Bronchial epithelial cell (primary cell): ENCODE measurements around the gene SPPL2B. TPM values are rescaled to one million over a fixed set of nuclear protein-coding genes. Genes with fewer than 3 reads are reported as not detected.
A peak's percentile ranks its signal among the peaks of the same experiment; 100 is the strongest.

Experiments
- DNase-seq: peaks from one replicate; pipeline ENCODE4 v3.0.0-alpha.2; 2010; ENCODE audit warnings: low read depth
- FAIRE-seq: peaks from 2 replicates; lab custom pipeline; 2011; peaks lifted over from hg19 to GRCh38; lab: Jason Lieb, UNC
- H3K27me3 ChIP-seq: 2 replicates; pipeline ENCODE4 v1.5.1; 2011; ENCODE audit warnings: low read length; ENCODE audit not compliant: control insufficient read depth, insufficient read depth
- H3K36me3 ChIP-seq: 2 replicates; pipeline ENCODE4 v1.5.1; 2011; ENCODE audit warnings: low read length; ENCODE audit not compliant: control insufficient read depth, insufficient read depth
- H3K4me3 ChIP-seq: 2 replicates; pipeline ENCODE4 v1.5.1; 2011; ENCODE audit warnings: mild to moderate bottlenecking, low read depth, low read length, control low read depth
- CTCF ChIP-seq: IDR thresholded peaks from 2 replicates; pipeline ENCODE4 v1.5.1; 2011; ENCODE audit warnings: mild to moderate bottlenecking, moderate library complexity, low read length, control low read depth, inconsistent platforms; ENCODE audit not compliant: insufficient read depth, severe bottlenecking
- total RNA-seq: library from RNA; depleted of rRNA; stranded (reverse); fragments of >200 nt; gene quantifications from 2 replicates; pipeline ENCODE4 v1.2.1, GENCODE V29; 2014

Gene SPPL2B
- total RNA-seq, 1 donor from 2014 or later, result 10.0 TPM

GRCh38 chr19:2306971-2307370 is 21.5 kb upstream of the SPPL2B start:
- FAIRE-seq (no peak), DNase-seq (no peak)
- Histone ChIP-seq H3K36me3 (no peaks in the 10 kb centered on the region), H3K4me3 (no peak overlapping the region), H3K27me3 (peaks cover 19% of the 10 kb centered on the region)
- TF ChIP-seq CTCF, result no peak

DNA sequence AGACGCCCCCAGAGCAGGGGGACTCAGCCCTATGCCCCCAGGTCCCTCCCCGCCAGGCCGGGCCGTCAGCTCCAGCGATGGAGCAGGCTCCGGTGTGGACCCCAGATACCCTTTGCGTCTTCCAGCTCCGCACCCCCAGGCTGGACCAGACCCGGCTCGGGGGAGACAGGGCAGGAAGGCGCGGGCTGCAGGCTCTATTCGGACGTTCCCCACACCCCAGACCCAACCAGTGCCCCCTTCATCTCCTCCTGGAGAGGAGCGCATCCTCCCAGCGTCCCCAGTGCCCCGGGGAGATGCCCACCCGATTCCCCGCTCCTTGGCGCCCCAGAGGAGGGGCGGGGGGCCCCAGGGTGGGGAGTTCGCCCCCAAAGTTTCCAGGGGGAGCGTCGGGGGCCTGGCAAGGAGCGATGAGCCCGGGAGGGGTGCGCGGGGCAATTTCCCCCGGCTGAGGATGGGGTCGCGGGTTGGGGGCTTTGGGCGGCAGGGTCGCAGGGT is 20.9 kb upstream of the SPPL2B start:
- Histone ChIP-seq H3K27me3 (peaks cover 19% of the 10 kb centered on the region), H3K4me3 (no peak overlapping the region), H3K36me3 (no peaks in the 10 kb centered on the region)
- no peak for TF ChIP-seq CTCF
- FAIRE-seq (no peak), DNase-seq (no peak)

DNA sequence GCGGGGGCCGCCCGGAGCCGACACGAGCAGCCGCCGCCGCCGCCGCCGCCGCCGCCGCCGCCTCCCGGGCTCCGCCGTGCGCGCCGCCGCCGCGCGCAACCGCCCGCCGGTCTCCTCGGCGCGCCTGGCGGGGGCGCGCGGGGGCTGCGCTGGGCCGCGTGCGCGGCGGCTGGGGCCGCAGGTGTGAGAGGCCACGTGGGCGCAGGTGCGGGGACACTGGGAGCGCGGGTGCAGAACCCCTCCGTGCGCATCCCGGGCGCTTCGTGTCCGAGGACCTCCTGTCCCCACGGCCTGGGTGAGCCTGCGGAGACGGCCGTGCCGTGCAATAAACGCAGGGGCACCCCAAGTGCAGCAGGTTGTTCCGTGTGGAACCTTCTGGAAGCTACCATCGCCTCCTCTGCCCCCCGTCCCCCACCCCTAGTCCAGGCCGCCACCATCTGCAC is 20.3 kb upstream of the SPPL2B start, which contains the start of gene LINGO3:
Gene LINGO3 (minus strand): TSS at position 41 of the 443 bp plus-strand sequence. CDS start 16,378 bp downstream, outside the sequence.
- Histone ChIP-seq H3K4me3 (peak within 1 kb of the TSS; percentile 12), H3K36me3 (no peaks in the 10 kb centered on the region), H3K27me3 (peaks cover 17% of the 10 kb centered on the region)
- DNase-seq, result no peak
- TF ChIP-seq CTCF, result no peak
- no peak for FAIRE-seq

GRCh38 chr19:2309734-2310362 is 18.6 kb upstream of the SPPL2B start:
- TF ChIP-seq CTCF, result no peak
- DNase-seq (no peak), FAIRE-seq (no peak)
- H3K4me3 ChIP-seq, result no peak overlapping the region
- H3K27me3 ChIP-seq, result peaks cover 14% of the 10 kb centered on the region
- no peaks in the 10 kb centered on the region for H3K36me3 ChIP-seq

DNA sequence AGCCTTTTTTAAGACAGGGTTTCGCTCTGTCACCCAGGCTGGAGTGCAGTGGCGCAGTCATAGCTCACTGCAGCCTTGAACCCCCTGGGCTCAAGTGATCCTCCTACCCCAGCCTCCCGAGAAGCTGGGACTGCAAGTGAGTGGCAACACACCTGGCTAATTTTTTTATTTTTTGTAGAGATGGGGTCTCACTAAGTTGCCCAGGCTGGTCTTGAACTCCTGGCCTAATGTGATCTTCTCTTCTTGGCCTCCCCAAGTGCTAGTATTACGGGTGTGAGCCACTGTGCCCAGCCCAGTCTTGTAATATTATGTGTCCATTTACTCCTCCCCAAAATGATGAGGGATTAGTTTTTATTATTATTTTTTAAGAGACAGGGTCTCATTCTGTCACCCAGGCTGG is 17.4 kb upstream of the SPPL2B start:
- Histone ChIP-seq H3K36me3 (no peaks in the 10 kb centered on the region), H3K4me3 (no peak overlapping the region), H3K27me3 (peaks cover 14% of the 10 kb centered on the region)
- FAIRE-seq (no peak), DNase-seq (no peak)
- no peak for TF ChIP-seq CTCF
